GM10266 (cell line): ENCODE measurements around the gene ZNF438.

Source experiments
- DNase-seq: peaks from one replicate; pipeline ENCODE4 v3.0.0; 2012; ENCODE audit errors: extremely low spot score
- TF ChIP-seq, protein P1 (sequence below): IDR thresholded peaks from 2 replicates; pipeline ENCODE4 v1.5.1; 2012; ENCODE audit warnings: mild to moderate bottlenecking, low read depth; ENCODE audit not compliant: control insufficient read depth, insufficient read depth; ENCODE audit errors: missing control alignments

Gene ZNF438

DNA sequence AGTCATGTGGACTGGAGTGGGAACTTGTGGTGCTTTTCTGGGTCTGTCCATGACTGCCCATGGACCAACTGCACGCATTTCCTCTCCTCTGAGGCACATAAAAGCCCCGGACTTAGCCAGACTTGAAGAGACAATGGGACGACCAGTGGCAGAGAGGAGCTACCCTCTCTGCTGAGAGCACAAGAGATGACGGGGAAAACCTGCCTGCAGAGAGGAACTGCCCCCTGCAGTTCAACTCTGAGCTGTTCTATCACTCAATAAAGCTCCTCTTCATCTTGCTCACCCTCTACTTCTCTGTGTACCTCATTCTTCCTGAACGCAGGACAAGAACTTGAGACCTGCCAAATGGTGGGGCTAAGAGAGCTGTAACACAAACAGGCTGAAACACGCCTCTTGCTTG lies 184.5 kb downstream of the ZNF438 start:
- TF ChIP-seq, protein P1, sequence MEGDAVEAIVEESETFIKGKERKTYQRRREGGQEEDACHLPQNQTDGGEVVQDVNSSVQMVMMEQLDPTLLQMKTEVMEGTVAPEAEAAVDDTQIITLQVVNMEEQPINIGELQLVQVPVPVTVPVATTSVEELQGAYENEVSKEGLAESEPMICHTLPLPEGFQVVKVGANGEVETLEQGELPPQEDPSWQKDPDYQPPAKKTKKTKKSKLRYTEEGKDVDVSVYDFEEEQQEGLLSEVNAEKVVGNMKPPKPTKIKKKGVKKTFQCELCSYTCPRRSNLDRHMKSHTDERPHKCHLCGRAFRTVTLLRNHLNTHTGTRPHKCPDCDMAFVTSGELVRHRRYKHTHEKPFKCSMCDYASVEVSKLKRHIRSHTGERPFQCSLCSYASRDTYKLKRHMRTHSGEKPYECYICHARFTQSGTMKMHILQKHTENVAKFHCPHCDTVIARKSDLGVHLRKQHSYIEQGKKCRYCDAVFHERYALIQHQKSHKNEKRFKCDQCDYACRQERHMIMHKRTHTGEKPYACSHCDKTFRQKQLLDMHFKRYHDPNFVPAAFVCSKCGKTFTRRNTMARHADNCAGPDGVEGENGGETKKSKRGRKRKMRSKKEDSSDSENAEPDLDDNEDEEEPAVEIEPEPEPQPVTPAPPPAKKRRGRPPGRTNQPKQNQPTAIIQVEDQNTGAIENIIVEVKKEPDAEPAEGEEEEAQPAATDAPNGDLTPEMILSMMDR = no peak
- no peak for DNase-seq

DNA sequence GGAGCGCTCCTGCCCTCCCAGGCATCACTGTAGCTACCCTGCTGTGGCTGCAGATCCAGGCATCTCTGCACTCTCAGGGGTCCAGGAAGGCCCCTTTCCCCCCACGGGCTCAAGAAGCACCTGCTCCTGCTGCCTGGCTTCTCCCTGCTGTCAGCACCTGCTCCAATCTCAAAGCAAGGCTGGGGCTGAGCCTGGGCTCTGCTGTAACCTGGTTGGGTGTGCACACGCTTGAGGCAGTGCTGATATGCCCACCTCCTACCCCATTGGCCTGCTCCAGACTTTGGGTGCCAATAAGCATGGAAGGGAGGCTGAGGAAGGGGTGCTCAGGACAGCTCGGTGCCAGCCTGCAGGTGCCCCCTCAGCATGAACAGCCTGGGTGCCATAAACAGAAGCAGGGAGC lies 185.0 kb downstream of the ZNF438 start:
- no peak for DNase-seq

DNA sequence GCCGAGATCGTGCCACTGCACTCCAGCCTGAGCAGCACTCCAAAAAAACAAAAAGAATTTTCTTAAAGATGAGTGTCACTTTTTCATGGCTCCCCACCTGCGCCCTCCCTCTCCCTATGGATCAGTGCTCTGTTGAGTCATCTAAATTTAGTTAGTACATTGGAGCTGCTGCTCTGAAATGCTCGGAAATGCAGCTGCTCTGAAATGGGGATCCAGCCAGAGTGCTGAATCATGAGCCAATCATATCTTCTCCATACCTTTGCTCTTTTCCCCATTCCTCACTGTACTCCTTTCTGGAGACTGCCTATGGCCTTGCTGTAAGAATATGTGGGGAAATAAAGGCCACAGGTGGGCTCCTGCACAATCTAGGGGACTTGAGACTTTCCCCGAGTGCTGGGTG lies 188.8 kb downstream of the ZNF438 start:
- TF ChIP-seq, protein P1 = no peak
- DNase-seq = no peak

More for the DNA sequence above, 185.0 kb downstream of the ZNF438 start:
- TF ChIP-seq, protein P1 = no peak

DNA sequence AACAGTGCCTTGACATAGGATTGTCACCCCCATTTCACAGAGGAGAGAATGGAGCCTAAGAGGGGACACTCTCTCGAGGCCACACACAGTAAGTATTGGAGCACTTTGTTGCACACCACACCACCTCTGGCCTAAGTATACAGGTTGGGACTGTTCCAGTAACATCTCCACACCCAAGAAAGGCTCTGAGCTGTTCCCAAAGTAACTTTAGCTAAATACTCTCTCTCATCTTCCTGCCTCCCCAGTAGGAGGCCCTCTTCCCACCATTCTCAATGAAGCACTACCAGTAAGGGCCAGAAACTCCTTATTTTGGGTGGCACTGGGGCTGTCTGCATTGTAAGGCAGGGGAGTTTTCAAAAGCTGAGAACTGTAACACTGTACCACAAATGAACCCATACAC lies 189.5 kb downstream of the ZNF438 start:
- DNase-seq = no peak
- TF ChIP-seq, protein P1 = no peak

DNA sequence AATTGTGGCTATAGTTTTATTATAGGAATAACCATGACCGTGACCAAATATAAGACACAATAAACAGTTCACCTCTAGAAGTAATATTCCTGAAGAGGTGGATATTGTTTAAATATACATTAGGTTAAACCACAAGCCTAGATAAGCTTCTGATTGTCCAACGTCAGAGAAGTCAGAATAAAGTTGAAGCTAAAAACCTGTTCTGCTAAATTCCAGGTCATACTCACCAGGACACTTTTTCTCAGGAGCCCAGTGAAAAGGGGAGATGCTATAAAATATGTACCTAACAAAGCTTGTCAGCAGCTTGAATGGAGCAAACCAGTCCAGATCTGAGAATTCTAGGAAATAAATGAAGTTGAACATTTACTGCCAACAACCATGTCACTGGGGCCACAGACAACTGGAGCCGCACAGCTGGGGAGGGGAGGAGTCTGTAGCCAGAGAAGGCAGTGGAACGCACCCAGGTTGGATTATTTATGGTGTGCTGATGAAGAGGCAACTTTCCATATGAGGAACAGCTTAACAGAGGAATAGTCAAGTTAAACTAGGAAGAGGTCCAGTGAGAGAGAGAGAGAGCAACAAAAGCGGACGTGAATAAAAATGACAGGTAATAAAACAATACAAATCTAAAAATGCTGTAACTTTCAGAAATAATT lies 191.1 kb downstream of the ZNF438 start:
- TF ChIP-seq, protein P1 = no peak
- no peak for DNase-seq

DNA sequence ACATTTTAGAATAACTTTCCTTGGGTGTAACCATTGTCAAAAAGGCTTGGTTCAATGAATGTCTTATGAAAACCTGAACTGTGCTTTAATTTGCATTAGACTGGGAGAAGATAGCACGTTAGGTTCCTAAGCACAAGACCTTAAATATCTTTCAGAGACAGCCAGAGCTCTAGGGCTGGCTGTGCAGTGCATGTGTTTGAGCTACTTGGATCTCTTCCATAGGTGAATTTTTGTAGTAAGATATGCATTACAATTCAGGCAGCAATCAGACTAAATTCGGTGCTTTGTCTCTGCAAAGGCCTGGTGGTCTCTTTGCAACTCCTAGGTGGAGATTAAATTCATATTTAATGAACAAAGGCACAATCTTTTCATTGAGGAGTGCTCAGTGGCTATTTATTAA lies 192.0 kb downstream of the ZNF438 start:
- TF ChIP-seq, protein P1 = no peak
- no peak for DNase-seq

DNA sequence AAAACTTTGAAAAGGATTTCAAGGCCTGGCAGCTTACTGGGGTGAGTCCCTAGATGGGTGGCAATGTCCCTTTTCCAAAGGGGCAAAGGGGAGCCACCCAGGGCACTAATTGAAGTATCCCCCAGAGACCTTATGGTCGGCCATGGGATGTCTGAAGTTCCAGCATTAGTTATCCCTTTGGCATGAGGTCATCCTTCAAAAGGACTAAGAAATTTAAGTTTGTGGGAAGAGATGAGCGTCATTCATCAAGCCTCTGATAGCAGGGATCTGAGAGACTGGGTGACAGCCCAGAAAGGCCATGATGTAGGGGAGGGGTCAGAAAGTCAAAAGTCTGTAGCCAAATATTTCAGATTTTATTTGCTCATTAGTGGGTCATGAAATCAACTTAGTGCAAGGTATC lies 195.3 kb downstream of the ZNF438 start:
- TF ChIP-seq, protein P1 = no peak
- DNase-seq = no peak
